ENCODE data around the gene KLHL5.

The KLHL5 gene

DNA sequence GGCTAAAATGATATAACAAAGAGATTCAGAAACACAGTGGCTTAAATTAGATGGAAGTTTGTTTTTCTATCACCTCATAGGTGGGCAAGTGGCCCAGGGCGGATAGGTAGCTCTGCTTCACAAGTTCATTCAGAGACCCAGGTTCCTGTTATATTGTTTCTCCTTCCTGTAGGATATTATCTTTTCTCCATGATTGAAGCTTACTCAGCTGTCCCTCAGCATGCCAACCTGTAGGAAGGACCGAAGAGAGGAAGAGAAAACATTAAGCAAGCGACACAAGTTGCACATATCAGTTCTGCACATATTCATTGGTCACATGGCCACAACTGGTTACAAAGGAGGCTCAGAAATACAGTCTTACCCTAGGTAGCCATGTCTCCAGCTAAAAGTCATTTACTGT, 6.9 kb downstream of the KLHL5 start:
- TF ChIP-seq CTCF (IDR thresholded peaks at IDR 0.05; ENCODE audit: low read depth, low read length) = no peak
- no peak for DNase-seq (ENCODE audit: low read depth, low spot score)
- in situ Hi-C loops (cut with HindIII; ENCODE audit: low sequenced_read_pairs) = no loop called here
- H3K4me3 ChIP-seq (ENCODE audit: low read depth, low read length) = no peak overlapping the region

- DNase-seq (ENCODE audit: low read depth, low spot score) = no peak
- in situ Hi-C loops (cut with HindIII; ENCODE audit: low sequenced_read_pairs) = no loop called here
- no peak overlapping the region for H3K4me3 ChIP-seq (ENCODE audit: low read depth, low read length)
- TF ChIP-seq CTCF (IDR thresholded peaks at IDR 0.05; ENCODE audit: low read depth, low read length) = no peak
Observed at GRCh38 chr4:39078829-39079228, 16.8 kb downstream of the KLHL5 start.

- TF ChIP-seq CTCF (IDR thresholded peaks at IDR 0.05; ENCODE audit: low read depth, low read length) = no peak
- peak; percentile 45 for DNase-seq (ENCODE audit: low read depth, low spot score)
- no peak overlapping the region for H3K4me3 ChIP-seq (ENCODE audit: low read depth, low read length)
- in situ Hi-C loops (cut with HindIII; ENCODE audit: low sequenced_read_pairs) = no loop called here
Observed at GRCh38 chr4:39083164-39083563, 21.1 kb downstream of the KLHL5 start.

DNA sequence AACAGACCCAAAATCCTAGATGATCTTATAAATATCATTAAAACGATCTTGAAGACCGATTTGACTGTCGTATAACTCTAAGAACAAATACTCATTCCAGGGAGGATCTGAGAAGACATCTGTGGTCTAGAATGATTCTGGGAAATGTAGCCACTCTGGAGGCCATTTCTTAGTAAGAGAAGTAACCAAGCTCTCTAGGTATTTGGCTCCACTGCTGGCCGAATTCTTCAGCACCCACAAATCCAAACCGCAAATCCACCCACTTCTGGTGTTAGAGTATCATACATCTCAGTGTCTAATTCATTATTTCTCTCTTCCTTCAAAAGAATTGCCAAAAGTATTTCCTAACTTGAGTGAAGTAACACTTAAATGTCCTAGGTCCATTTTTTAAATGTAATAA, 23.9 kb downstream of the KLHL5 start:
- peak; percentile 48 for DNase-seq (ENCODE audit: low read depth, low spot score)
- no peak for TF ChIP-seq CTCF (IDR thresholded peaks at IDR 0.05; ENCODE audit: low read depth, low read length)
- no peak overlapping the region for H3K4me3 ChIP-seq (ENCODE audit: low read depth, low read length)
- in situ Hi-C loops (cut with HindIII; ENCODE audit: low sequenced_read_pairs) = no loop called here

DNA sequence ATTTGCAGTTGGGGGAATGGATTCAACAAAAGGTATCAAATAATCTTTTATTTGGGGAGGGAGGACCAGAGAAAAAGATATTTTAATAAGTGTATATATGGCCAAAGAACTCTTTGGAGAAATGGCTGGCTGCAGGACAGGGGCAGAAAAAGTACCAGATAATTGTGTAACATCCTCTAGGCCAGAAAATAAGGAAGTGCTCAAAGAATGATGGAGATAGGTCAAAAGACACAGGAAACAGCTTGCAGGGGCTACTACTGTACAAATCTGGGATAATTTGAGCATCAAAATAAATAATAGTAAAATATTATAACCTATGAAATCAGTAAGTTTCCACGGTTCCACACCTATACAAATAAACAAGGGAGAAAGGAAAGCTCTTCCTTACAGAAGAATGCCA, 34.8 kb downstream of the KLHL5 start:
- DNase-seq (ENCODE audit: low read depth, low spot score) = no peak
- in situ Hi-C loops (cut with HindIII; ENCODE audit: low sequenced_read_pairs) = no loop called here
- H3K4me3 ChIP-seq (ENCODE audit: low read depth, low read length) = no peak overlapping the region
- no peak for TF ChIP-seq CTCF (IDR thresholded peaks at IDR 0.05; ENCODE audit: low read depth, low read length)

- no peak for DNase-seq (ENCODE audit: low read depth, low spot score)
- no peak overlapping the region for H3K4me3 ChIP-seq (ENCODE audit: low read depth, low read length)
- in situ Hi-C loops (cut with HindIII; ENCODE audit: low sequenced_read_pairs) = no loop called here
- no peak for TF ChIP-seq CTCF (IDR thresholded peaks at IDR 0.05; ENCODE audit: low read depth, low read length)
Observed at GRCh38 chr4:39097290-39097689, 35.3 kb downstream of the KLHL5 start.

DNA sequence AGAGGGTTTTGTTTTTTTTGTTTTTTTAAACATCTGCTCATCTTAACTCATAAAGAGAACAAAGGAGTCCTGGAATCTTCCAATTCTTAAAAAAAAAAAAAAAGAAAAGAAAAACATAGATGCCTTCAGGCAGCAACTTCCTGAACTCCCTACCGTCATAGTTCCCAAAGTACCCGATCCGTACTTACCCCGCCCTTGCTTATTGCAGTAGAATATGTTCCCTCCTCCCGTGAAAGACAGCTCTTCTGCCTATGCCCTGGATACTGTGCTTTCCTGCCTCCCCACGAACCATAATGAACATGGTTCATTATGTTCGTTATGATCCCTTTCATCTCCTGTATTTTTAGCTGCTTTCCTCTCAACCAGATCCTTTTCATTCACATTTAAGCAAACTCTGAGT, 40.3 kb downstream of the KLHL5 start:
- in situ Hi-C loops (cut with HindIII; ENCODE audit: low sequenced_read_pairs) = no loop called here
- H3K4me3 ChIP-seq (ENCODE audit: low read depth, low read length) = no peak overlapping the region
- peak; percentile 12 for DNase-seq (ENCODE audit: low read depth, low spot score)
- no peak for TF ChIP-seq CTCF (IDR thresholded peaks at IDR 0.05; ENCODE audit: low read depth, low read length)

All from astrocyte of the spinal cord (primary cell).